Fibroblast of villous mesenchyme (primary cell): Measurements from ENCODE around the gene KLHL26. TPM values are rescaled to one million over a fixed set of nuclear protein-coding genes. Genes with fewer than 3 reads are reported as not detected.

Source experiments
- DNase-seq: peaks from one replicate; pipeline ENCODE4 v3.0.0-alpha.2; 2010; ENCODE audit warnings: low read depth
- H3K4me3 ChIP-seq: 2 replicates; pipeline ENCODE4 v1.5.1; 2011; ENCODE audit warnings: low read depth, mild to moderate bottlenecking, low read length
- total RNA-seq: library from RNA; depleted of rRNA; stranded (reverse); fragments of >200 nt; gene quantifications from 2 replicates; pipeline ENCODE4 v1.2.3, GENCODE V29; 2012
- TF ChIP-seq, protein P1 (sequence below): IDR thresholded peaks from 2 replicates; pipeline ENCODE4 v1.5.1; 2012; ENCODE audit warnings: low read depth, mild to moderate bottlenecking, low read length; ENCODE audit not compliant: insufficient read depth

KLHL26 gene
- total RNA-seq, 1 donor: 2.6 TPM

DNA sequence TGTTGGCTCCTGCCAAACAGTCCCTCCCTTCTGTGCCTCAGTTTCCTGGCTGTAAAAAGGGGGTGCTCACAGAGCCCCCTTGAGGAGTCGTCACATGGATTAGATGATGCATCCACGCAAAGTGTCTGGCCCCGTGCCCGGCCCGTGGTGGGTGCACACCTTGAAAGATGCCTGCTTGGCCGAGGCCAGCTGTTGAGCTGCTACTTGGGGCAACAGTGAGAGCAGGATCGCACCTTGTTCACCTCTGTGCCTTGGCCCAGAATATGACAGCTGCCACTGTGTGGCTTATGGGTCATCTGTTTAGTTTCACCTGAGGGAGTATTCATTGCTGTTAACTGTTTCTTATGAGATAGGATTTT, 64.4 kb downstream of the KLHL26 start:
- peak overlapping the region; percentile 47 for H3K4me3 ChIP-seq
- TF ChIP-seq, protein P1, sequence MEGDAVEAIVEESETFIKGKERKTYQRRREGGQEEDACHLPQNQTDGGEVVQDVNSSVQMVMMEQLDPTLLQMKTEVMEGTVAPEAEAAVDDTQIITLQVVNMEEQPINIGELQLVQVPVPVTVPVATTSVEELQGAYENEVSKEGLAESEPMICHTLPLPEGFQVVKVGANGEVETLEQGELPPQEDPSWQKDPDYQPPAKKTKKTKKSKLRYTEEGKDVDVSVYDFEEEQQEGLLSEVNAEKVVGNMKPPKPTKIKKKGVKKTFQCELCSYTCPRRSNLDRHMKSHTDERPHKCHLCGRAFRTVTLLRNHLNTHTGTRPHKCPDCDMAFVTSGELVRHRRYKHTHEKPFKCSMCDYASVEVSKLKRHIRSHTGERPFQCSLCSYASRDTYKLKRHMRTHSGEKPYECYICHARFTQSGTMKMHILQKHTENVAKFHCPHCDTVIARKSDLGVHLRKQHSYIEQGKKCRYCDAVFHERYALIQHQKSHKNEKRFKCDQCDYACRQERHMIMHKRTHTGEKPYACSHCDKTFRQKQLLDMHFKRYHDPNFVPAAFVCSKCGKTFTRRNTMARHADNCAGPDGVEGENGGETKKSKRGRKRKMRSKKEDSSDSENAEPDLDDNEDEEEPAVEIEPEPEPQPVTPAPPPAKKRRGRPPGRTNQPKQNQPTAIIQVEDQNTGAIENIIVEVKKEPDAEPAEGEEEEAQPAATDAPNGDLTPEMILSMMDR: no peak
- DNase-seq: no peak

DNA sequence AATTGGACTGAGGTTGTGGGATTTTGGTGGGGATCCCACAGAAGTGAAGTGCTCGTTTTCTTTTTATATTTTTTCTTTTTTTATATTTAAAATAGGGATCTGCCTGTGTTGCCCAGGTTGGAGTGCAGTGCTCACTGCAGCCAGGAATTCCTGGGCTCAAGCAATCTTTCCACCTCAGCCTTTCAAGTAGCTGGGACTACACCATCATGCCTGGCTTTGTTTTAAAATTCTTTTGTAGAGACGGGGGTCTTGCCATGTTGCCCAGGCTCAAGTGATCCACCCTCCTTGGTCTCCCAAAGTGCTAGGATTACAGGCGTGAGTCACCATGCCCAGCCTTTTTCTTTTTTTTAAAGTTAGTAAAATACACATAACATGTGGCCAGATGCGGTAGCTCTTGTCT, 67.2 kb downstream of the KLHL26 start:
- TF ChIP-seq, protein P1: no peak
- DNase-seq: no peak
- no peak overlapping the region for H3K4me3 ChIP-seq

DNA sequence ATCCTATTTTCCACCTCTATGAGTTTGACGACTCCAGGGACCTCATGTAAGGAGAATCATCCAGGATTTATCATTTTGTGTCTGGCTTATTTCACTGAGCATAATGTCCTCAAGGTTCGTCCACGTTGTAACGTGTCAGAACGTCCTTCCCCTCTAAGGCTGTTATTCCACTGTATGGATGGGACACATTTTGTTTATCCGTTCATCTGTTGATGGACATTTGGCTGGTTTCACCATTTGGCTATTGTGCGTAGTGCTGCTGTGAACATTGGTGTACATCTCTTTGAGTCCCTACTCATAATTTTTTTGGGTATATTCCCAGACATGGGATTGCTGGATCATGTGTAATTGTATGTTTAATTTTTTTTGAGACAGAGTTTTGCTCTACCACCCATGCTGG, 68.1 kb downstream of the KLHL26 start:
- TF ChIP-seq, protein P1: no peak

DNA sequence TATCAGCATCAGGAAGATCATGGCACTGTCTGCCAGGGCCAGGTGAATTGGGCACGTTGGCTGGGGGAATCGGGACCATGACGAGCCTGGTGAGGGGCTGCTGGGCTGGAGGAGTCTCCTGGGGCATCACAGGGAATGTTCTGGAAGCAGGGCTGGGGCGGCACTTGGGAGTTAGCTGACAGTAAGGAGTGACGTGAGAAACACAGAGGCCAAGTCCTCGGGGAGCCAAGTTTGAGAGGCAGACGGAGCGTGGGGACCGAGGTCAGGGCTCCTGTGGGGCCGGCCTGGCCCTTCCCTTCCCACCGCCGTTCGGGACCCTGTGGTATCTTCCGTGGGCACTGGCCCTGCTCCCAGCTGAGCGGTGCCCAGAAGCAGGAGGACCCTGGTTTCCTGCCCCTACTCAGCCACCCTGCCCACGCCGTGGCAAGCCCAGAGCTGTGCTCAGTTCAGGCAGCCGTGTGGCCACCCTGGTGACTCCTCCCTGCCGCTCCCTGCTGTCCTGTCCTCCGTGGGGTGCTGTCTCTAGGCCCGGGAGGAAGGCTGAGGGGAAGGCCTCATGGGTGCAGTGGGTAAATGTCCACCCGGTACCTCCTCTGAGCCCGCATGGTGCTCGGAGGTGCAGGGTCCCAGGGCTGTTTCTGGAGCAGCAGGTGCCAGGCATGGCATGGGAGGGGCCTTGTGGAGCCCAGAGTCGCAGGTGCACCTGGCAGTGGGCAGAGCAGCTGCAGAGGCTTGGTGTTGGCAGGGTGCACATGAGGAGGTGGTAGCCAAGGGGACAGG, 71.8 kb downstream of the KLHL26 start:
- DNase-seq: no peak
- TF ChIP-seq, protein P1: no peak
- H3K4me3 ChIP-seq: no peak overlapping the region

More for the DNA sequence above, 68.1 kb downstream of the KLHL26 start:
- DNase-seq: no peak
- H3K4me3 ChIP-seq: no peak overlapping the region

DNA sequence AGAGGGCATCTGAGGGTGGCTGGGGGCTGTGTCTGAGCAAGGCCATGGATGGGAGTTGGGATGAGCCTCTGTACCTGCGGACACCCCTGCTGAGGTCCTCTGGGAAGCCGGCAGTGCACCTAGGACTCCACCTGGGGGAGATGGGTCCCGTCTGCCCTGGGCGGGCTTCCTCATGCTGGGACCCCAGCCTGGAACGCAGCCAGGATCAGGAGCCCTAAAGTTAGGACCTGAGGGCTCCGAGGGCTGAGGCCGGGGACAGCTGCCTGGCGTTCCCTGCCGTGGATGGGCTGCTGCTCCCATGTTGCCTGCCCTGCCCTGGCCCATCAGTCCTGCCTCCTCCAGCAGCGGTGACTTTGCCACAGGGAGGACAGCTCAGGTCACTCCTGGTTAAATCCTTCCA, 72.7 kb downstream of the KLHL26 start:
- no peak for DNase-seq
- no peak overlapping the region for H3K4me3 ChIP-seq
- TF ChIP-seq, protein P1: no peak

DNA sequence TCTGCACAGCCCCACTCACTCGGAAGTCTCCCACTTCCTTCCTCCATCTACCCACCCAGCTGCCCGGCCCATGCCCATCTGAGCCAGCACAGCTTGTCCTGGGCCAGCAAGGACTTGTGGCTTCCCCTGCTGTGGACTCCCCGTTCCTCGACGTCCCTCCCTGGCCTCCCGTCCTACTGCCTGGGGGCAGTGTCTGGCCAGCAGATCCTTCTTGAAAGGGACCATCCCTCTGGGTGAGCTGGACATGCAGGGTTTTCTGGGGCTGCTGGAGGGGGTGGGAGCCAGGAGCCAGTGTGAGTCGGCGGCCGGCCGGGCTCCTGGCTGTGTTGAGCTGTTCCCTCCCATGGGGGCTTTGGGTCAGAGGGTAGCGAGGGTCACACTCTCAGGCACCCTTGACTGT, 73.4 kb downstream of the KLHL26 start:
- TF ChIP-seq, protein P1: no peak
- H3K4me3 ChIP-seq: no peak overlapping the region
- no peak for DNase-seq
